ENCODE data around the gene SPTY2D1.

- TF ChIP-seq CTCF (IDR thresholded peaks at IDR 0.05), result no peak
- TF ChIP-seq POLR2A (IDR thresholded peaks at IDR 0.05), result no peak
These were observed 48.3 kb upstream of the SPTY2D1 start for GRCh38 chr11:18682466-18682865.

Measured in adrenal gland (tissue), 5 donors.